Neuronal stem cell (in vitro differentiated cells): Measurements from ENCODE around the gene STXBP1.

Experiments used
- DNase-seq: peaks from one replicate; pipeline ENCODE4 v3.0.0-alpha.2; 2013; ENCODE audit warnings: low spot score
- H2AFZ ChIP-seq: one replicate; pipeline ENCODE4 v1.6.1; 2013; ENCODE audit warnings: mild to moderate bottlenecking, low read length, inconsistent platforms
- H2AK5ac ChIP-seq: 2 replicates; pipeline ENCODE4 v1.6.1; 2013; ENCODE audit warnings: low read depth, mild to moderate bottlenecking, inconsistent platforms, low read length, moderate library complexity, mixed read lengths
- H2BK120ac ChIP-seq: 2 replicates; pipeline ENCODE4 v1.6.1; 2013; ENCODE audit warnings: low read depth, mild to moderate bottlenecking, inconsistent platforms, low read length, moderate library complexity, mixed read lengths
- H2BK12ac ChIP-seq: one replicate; pipeline ENCODE4 v1.6.1; 2013; ENCODE audit warnings: low read length, inconsistent platforms
- H2BK15ac ChIP-seq: 2 replicates; pipeline ENCODE4 v1.6.1; 2013; ENCODE audit warnings: mild to moderate bottlenecking, low read length, inconsistent platforms, mixed read lengths
- H2BK5ac ChIP-seq: one replicate; pipeline ENCODE4 v1.6.1; 2013; ENCODE audit warnings: inconsistent platforms, mild to moderate bottlenecking, low read length, moderate library complexity
- H3K14ac ChIP-seq: one replicate; pipeline ENCODE4 v1.6.1; 2013; ENCODE audit warnings: low read length, inconsistent platforms
- H3K18ac ChIP-seq: 2 replicates; pipeline ENCODE4 v1.6.1; 2013; ENCODE audit warnings: low read length, inconsistent platforms
- H3K23ac ChIP-seq: 2 replicates; pipeline ENCODE4 v1.6.1; 2013; ENCODE audit warnings: low read depth, mild to moderate bottlenecking, mixed read lengths, low read length, inconsistent platforms; ENCODE audit not compliant: poor library complexity
- H3K27ac ChIP-seq: replicated peaks from 3 replicates; pipeline ENCODE4 v1.5.1; 2013; ENCODE audit warnings: low read length, inconsistent platforms
- H3K27me3 ChIP-seq, 3 experiments: 2 replicates each; pipeline ENCODE4 v1.6.1; 2013; ENCODE audit warnings: low read length in 3 of 3, mild to moderate bottlenecking in 2 of 3, inconsistent platforms in 1 of 3, low read depth in 1 of 3, mixed read lengths in 1 of 3, moderate library complexity in 1 of 3; ENCODE audit not compliant: control insufficient read depth in 3 of 3, insufficient read depth in 3 of 3
- H3K36me3 ChIP-seq, 2 donors: replicated peaks in 1 of 2; 2 replicates each; pipeline ENCODE4 v1.6.1; 2013; ENCODE audit warnings: low read length in 2 of 2; ENCODE audit not compliant: control insufficient read depth in 2 of 2, insufficient read depth in 2 of 2
- H3K4ac ChIP-seq: 2 replicates; pipeline ENCODE4 v1.6.1; 2013; ENCODE audit warnings: inconsistent platforms, mild to moderate bottlenecking, low read length, moderate library complexity
- H3K4me1 ChIP-seq, 2 donors: 1 replicate in 1 of 2; 2 replicates in 1 of 2; pipeline ENCODE4 v1.6.1; 2013; ENCODE audit warnings: low read length in 2 of 2, low read depth in 1 of 2; ENCODE audit not compliant: control insufficient read depth in 2 of 2, insufficient read depth in 1 of 2
- H3K4me2 ChIP-seq: one replicate; pipeline ENCODE4 v1.6.1; 2013; ENCODE audit warnings: mild to moderate bottlenecking, low read length, inconsistent platforms; ENCODE audit not compliant: insufficient read depth, poor library complexity, severe bottlenecking
- H3K4me3 ChIP-seq, 2 donors: 2 replicates each; pipeline ENCODE4 v1.5.1; 2013; ENCODE audit warnings: low read length in 2 of 2, mild to moderate bottlenecking in 2 of 2, inconsistent platforms in 1 of 2, moderate library complexity in 1 of 2
- H3K79me1 ChIP-seq: one replicate; pipeline ENCODE4 v1.6.1; 2013; ENCODE audit warnings: low read depth, mild to moderate bottlenecking, inconsistent platforms, low read length, moderate library complexity
- H3K9ac ChIP-seq: one replicate; pipeline ENCODE4 v1.6.1; 2013; ENCODE audit warnings: mild to moderate bottlenecking, low read depth, low read length, inconsistent platforms; ENCODE audit not compliant: poor library complexity
- H3K9me3 ChIP-seq, 2 donors: replicated peaks in 1 of 2; 2 replicates each; pipeline versions ENCODE3 to v1.6.1; 2013; ENCODE audit warnings: low read length in 2 of 2, mild to moderate bottlenecking in 2 of 2, inconsistent platforms in 1 of 2, low read depth in 1 of 2, mixed read lengths in 1 of 2, moderate library complexity in 1 of 2; ENCODE audit not compliant: control insufficient read depth in 2 of 2, insufficient read depth in 1 of 2
- H4K8ac ChIP-seq: one replicate; pipeline ENCODE4 v1.6.1; 2013; ENCODE audit warnings: low read depth, mild to moderate bottlenecking, inconsistent platforms, low read length, moderate library complexity
- H4K91ac ChIP-seq: one replicate; pipeline ENCODE4 v1.6.1; 2013; ENCODE audit warnings: low read length, low read depth, mild to moderate bottlenecking, inconsistent platforms; ENCODE audit not compliant: poor library complexity
- WGBS, 2 donors: extraction: QIAGEN DNeasy Blood & Tissue Kit; methylation state at CpG; one replicate each; pipeline ENCODE4 v1.1.7; 2013; ENCODE audit warnings: missing lambda C conversion rate in 2 of 2, mixed read lengths in 1 of 2; ENCODE audit not compliant: insufficient read length in 2 of 2, insufficient replicate concordance in 1 of 2; ENCODE audit errors: extremely low coverage in 2 of 2; 5-methylcytosine and 5-hydroxymethylcytosine counted together

The STXBP1 gene

GRCh38 chr9:127730262-127730661 lies 118.2 kb downstream of the STXBP1 start:
- no peak for DNase-seq
- no CpG with 5 or more reads among the region's 9 CpGs for WGBS, 2 donors
- no peak overlapping the region for H3K18ac ChIP-seq
- H3K23ac ChIP-seq, result no peak overlapping the region
- H3K4me3 ChIP-seq, result no peak overlapping the region
- H2AK5ac ChIP-seq, result no peak overlapping the region
- H3K27me3 ChIP-seq, result no peaks in the 10 kb centered on the region
- peaks cover 2% of the 10 kb centered on the region for H3K79me1 ChIP-seq
- no peak overlapping the region for H2BK12ac ChIP-seq
- H3K36me3 ChIP-seq, result no peaks in the 10 kb centered on the region
- no peak overlapping the region for H2BK15ac ChIP-seq
- H3K9me3 ChIP-seq, result no peaks in the 10 kb centered on the region
- no peak overlapping the region for H2BK5ac ChIP-seq
- no peak overlapping the region for H3K4ac ChIP-seq
- no peak overlapping the region for H2BK120ac ChIP-seq
- H3K9ac ChIP-seq, result peak overlapping the region; percentile 60
- H4K8ac ChIP-seq, result no peak overlapping the region
- peaks cover 4 to 6% of the 10 kb centered on the region in 2 donors for H3K4me1 ChIP-seq
- no peak overlapping the region for H3K27ac ChIP-seq
- H2AFZ ChIP-seq, result no peak overlapping the region
- no peak overlapping the region for H3K4me2 ChIP-seq
- no peak overlapping the region for H4K91ac ChIP-seq
- H3K14ac ChIP-seq, result peak overlapping the region; percentile 38

GRCh38 chr9:127730799-127731410 lies 118.8 kb downstream of the STXBP1 start:
- H3K18ac ChIP-seq, result no peak overlapping the region
- H3K9me3 ChIP-seq, result no peaks in the 10 kb centered on the region
- peaks cover 10 to 11% of the 10 kb centered on the region in 2 donors for H3K4me1 ChIP-seq
- H2BK120ac ChIP-seq, result no peak overlapping the region
- H3K27ac ChIP-seq, result no peak overlapping the region
- H3K23ac ChIP-seq, result no peak overlapping the region
- no peak overlapping the region for H3K9ac ChIP-seq
- peak overlapping the region; percentile 35 for H2AK5ac ChIP-seq
- H2BK15ac ChIP-seq, result no peak overlapping the region
- no peak overlapping the region for H2AFZ ChIP-seq
- H3K14ac ChIP-seq, result no peak overlapping the region
- WGBS, 2 donors, result no CpG with 5 or more reads among the region's 9 CpGs
- no peak overlapping the region for H3K4me3 ChIP-seq
- peaks cover 2% of the 10 kb centered on the region for H3K79me1 ChIP-seq
- H3K4me2 ChIP-seq, result no peak overlapping the region
- no peak overlapping the region for H4K8ac ChIP-seq
- no peak for DNase-seq
- no peak overlapping the region for H2BK12ac ChIP-seq
- H2BK5ac ChIP-seq, result peak overlapping the region; percentile 3
- no peaks in the 10 kb centered on the region for H3K36me3 ChIP-seq
- no peak overlapping the region for H4K91ac ChIP-seq
- no peak overlapping the region for H3K4ac ChIP-seq
- no peaks in the 10 kb centered on the region for H3K27me3 ChIP-seq

- H3K79me1 ChIP-seq, result peaks cover 2% of the 10 kb centered on the region
- no peak overlapping the region for H3K4ac ChIP-seq
- DNase-seq, result no peak
Observed at GRCh38 chr9:127731938-127732337, 119.9 kb downstream of the STXBP1 start.

GRCh38 chr9:127732444-127732843 lies 120.4 kb downstream of the STXBP1 start:
- H2BK5ac ChIP-seq, result peak overlapping the region; percentile 3
- H3K18ac ChIP-seq, result no peak overlapping the region
- H2BK15ac ChIP-seq, result no peak overlapping the region
- no peak overlapping the region for H3K4me3 ChIP-seq
- no peak overlapping the region for H3K4ac ChIP-seq
- no peaks in the 10 kb centered on the region for H3K27me3 ChIP-seq
- H3K9me3 ChIP-seq, result no peaks in the 10 kb centered on the region
- no peak overlapping the region for H2BK12ac ChIP-seq
- WGBS, 2 donors, result no CpG with 5 or more reads among the region's 21 CpGs
- no peak overlapping the region for H3K4me2 ChIP-seq
- DNase-seq, result no peak
- H3K14ac ChIP-seq, result no peak overlapping the region
- H3K27ac ChIP-seq, result no peak overlapping the region
- H2BK120ac ChIP-seq, result no peak overlapping the region
- H4K8ac ChIP-seq, result peak overlapping the region; percentile 48
- no peak overlapping the region for H4K91ac ChIP-seq
- H3K36me3 ChIP-seq, result no peaks in the 10 kb centered on the region
- H3K23ac ChIP-seq, result no peak overlapping the region
- H3K79me1 ChIP-seq, result peaks cover 2% of the 10 kb centered on the region
- no peak overlapping the region for H2AFZ ChIP-seq
- peak overlapping the region; percentile 50 for H3K9ac ChIP-seq
- peaks cover 12% of the 10 kb centered on the region in 2 donors for H3K4me1 ChIP-seq
- H2AK5ac ChIP-seq, result no peak overlapping the region

More at GRCh38 chr9:127731938-127732337, 119.9 kb downstream of the STXBP1 start:
- H2BK120ac ChIP-seq, result no peak overlapping the region
- H2BK15ac ChIP-seq, result peak overlapping the region; percentile 58
- H3K9ac ChIP-seq, result no peak overlapping the region
- no peak overlapping the region for H3K23ac ChIP-seq
- peak overlapping the region; percentile 73 for H2BK12ac ChIP-seq
- H3K27ac ChIP-seq, result no peak overlapping the region
- peak overlapping the region; percentile 63 for H2AK5ac ChIP-seq
- peaks cover 12% of the 10 kb centered on the region in 2 donors for H3K4me1 ChIP-seq
- peak overlapping the region; percentile 3 for H2BK5ac ChIP-seq
- no peak overlapping the region for H2AFZ ChIP-seq
- H3K14ac ChIP-seq, result no peak overlapping the region
- no peak overlapping the region for H3K4me3 ChIP-seq
- H3K27me3 ChIP-seq, result no peaks in the 10 kb centered on the region
- H3K9me3 ChIP-seq, result no peaks in the 10 kb centered on the region
- H3K36me3 ChIP-seq, result no peaks in the 10 kb centered on the region
- no peak overlapping the region for H3K18ac ChIP-seq
- H4K91ac ChIP-seq, result no peak overlapping the region
- no peak overlapping the region for H4K8ac ChIP-seq
- no peak overlapping the region for H3K4me2 ChIP-seq
- WGBS, 2 donors, result no CpG with 5 or more reads among the region's 16 CpGs
